ENCODE results near the gene OR5AP2.
"Not testable (repeated sequence)": the region's sequence is repeated elsewhere in the genome, so short reads cannot be mapped to it uniquely, and the experiment has no call there.

Gene OR5AP2

GRCh38 chr11:56642339-56642738 lies at the start of gene OR5AP2:
OR5AP2 (minus strand) TSS chr11:56642439; CDS start chr11:56642439, 0 bp downstream.
- no peak for DNase-seq

GRCh38 chr11:56691179-56691578 lies 48.9 kb upstream of the OR5AP2 start:
- DNase-seq, result not testable (repeated sequence)

- DNase-seq, result no peak
Observed at GRCh38 chr11:56688554-56689100, 46.4 kb upstream of the OR5AP2 start.

GRCh38 chr11:56670984-56671383 lies 28.7 kb upstream of the OR5AP2 start:
- DNase-seq, result no peak

GRCh38 chr11:56663386-56663785 lies 21.1 kb upstream of the OR5AP2 start, which contains the start of gene OR5AR1:
OR5AR1 (plus strand) TSS chr11:56663686; CDS start chr11:56663686, 0 bp downstream.
- no peak for DNase-seq

GRCh38 chr11:56659755-56660154 lies 17.5 kb upstream of the OR5AP2 start:
- no peak for DNase-seq

- DNase-seq, result no peak
Observed at GRCh38 chr11:56637500-56637899, 4.7 kb downstream of the OR5AP2 start.

GRCh38 chr11:56636861-56637260 lies 5.4 kb downstream of the OR5AP2 start:
- no peak for DNase-seq

- DNase-seq, result no peak
Observed at GRCh38 chr11:56632329-56632728, 9.9 kb downstream of the OR5AP2 start.

- DNase-seq, result no peak
Observed at GRCh38 chr11:56625946-56626345, 16.3 kb downstream of the OR5AP2 start.

GRCh38 chr11:56624661-56625110 lies 17.6 kb downstream of the OR5AP2 start:
- no peak for DNase-seq

- no peak for DNase-seq
Observed at GRCh38 chr11:56611174-56611573, 31.1 kb downstream of the OR5AP2 start.

GRCh38 chr11:56592088-56592717 lies 50.0 kb downstream of the OR5AP2 start:
- not testable (repeated sequence) for DNase-seq

All from CD4-positive, alpha-beta T cell treated with Interferon gamma for 1 hour (primary cell).